Dendritic cell treated with granulocyte-macrophage colony-stimulating factor and Interleukin-4, amounts not matched to agents 40 ng/mL and 50 ng/mL, for 4 days (primary cell): Measurements from ENCODE around the gene HOXC5.

Source experiments
- H3K27ac Mint-ChIP-seq: one replicate; pipeline ENCODE4 v1.8.0; 2022; ENCODE audit warnings: mild to moderate bottlenecking, mixed read lengths
- H3K27me3 Mint-ChIP-seq: one replicate; pipeline ENCODE4 v1.8.0; 2022; ENCODE audit warnings: mild to moderate bottlenecking, mixed read lengths
- H3K36me3 Mint-ChIP-seq: one replicate; pipeline ENCODE4 v1.8.0; 2022; ENCODE audit warnings: low read depth, mixed read lengths
- H3K4me1 Mint-ChIP-seq: one replicate; pipeline ENCODE4 v1.8.0; 2022; ENCODE audit warnings: low read depth, mixed read lengths
- H3K4me3 Mint-ChIP-seq: one replicate; pipeline ENCODE4 v1.8.0; 2022; ENCODE audit warnings: mild to moderate bottlenecking, moderate library complexity, mixed read lengths
- H3K9me3 Mint-ChIP-seq: one replicate; pipeline ENCODE4 v1.8.0; 2022; ENCODE audit warnings: mixed read lengths
- intact Hi-C: fragments of 100-400 bp; cut with micrococcal nuclease; formaldehyde crosslinking; loops from one replicate; pipeline ENCODE4 v1.15.0; 2022

Gene HOXC5

GRCh38 chr12:53992377-53992889 lies 40.4 kb upstream of the HOXC5 start:
- H3K4me1 Mint-ChIP-seq, result peaks cover 47% of the 10 kb centered on the region
- intact Hi-C loops, result no loop called here
- H3K9me3 Mint-ChIP-seq, result no peaks in the 10 kb centered on the region
- peaks cover 98% of the 10 kb centered on the region for H3K27me3 Mint-ChIP-seq
- no peak overlapping the region for H3K27ac Mint-ChIP-seq
- no peaks in the 10 kb centered on the region for H3K36me3 Mint-ChIP-seq
- no peak overlapping the region for H3K4me3 Mint-ChIP-seq

GRCh38 chr12:53993162-53994008 lies 39.5 kb upstream of the HOXC5 start:
- Mint-ChIP-seq H3K4me1 (peaks cover 52% of the 10 kb centered on the region), H3K27ac (no peak overlapping the region), H3K27me3 (peaks cover 98% of the 10 kb centered on the region), H3K9me3 (no peaks in the 10 kb centered on the region), H3K4me3 (no peak overlapping the region), H3K36me3 (no peaks in the 10 kb centered on the region)
- intact Hi-C loops, result no loop called here

DNA sequence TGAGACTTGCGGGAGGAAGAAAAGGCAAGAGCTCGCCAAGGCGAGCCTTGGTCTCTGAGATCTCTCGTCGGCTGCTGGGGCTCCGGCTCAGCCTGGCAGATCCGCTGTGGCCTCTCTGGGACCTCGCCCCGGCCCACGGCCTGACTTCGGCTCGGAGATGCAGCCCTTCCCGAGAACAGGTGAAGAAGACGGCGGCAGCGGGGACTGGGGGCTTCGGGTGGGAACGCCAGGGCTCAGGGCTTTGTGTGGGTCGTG lies 38.9 kb upstream of the HOXC5 start:
- intact Hi-C loops, result no loop called here
- Mint-ChIP-seq H3K9me3 (no peaks in the 10 kb centered on the region), H3K27me3 (peaks cover 98% of the 10 kb centered on the region), H3K27ac (no peak overlapping the region), H3K36me3 (no peaks in the 10 kb centered on the region), H3K4me3 (no peak overlapping the region), H3K4me1 (peaks cover 50% of the 10 kb centered on the region)

DNA sequence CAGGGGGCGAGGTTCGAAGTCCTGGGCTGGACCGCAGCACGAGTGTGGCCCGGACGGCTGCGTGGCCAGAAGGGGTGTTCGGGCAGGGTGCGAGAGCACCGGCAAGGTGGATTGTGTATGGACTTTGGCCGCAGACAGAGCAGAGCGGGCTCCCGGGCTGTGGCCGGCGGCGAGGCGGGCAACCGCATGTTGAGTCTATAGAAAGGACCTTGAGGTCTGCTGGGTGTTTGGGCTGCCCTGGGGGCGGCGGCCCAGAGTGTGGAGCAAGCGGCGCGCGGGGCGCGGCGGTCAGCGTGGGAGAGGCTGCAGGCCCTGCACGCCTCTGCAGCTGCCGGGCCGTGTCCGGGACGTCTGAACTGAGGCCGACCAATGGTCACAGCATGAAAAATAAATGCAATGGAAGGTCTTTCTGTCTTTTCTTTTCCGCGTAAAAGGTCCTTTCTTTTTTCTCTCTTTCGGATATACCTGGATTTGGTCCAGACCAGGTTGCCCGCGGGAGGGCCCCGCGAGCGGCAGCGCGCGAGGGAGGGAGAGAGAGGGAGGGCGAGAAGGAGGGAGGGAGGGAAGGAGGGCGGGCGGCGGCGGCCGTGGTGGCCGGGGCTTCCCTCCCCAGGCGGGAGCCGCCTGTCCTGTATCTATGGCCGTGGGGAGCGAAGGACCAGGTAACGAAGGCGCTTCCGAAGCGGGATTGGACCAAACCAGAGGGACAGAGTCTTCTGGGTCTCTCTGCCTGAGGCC lies 38.4 kb upstream of the HOXC5 start:
- intact Hi-C loops, result no loop called here
- no peaks in the 10 kb centered on the region for H3K36me3 Mint-ChIP-seq
- peak overlapping the region; percentile 2 for H3K4me3 Mint-ChIP-seq
- H3K27ac Mint-ChIP-seq, result no peak overlapping the region
- H3K9me3 Mint-ChIP-seq, result no peaks in the 10 kb centered on the region
- peaks cover 45% of the 10 kb centered on the region for H3K4me1 Mint-ChIP-seq
- peaks cover 97% of the 10 kb centered on the region for H3K27me3 Mint-ChIP-seq

- intact Hi-C loops, result no loop called here
- H3K4me3 Mint-ChIP-seq, result peak overlapping the region; percentile 2
- peaks cover 43% of the 10 kb centered on the region for H3K4me1 Mint-ChIP-seq
- no peaks in the 10 kb centered on the region for H3K9me3 Mint-ChIP-seq
- H3K27ac Mint-ChIP-seq, result no peak overlapping the region
- H3K27me3 Mint-ChIP-seq, result peaks cover 97% of the 10 kb centered on the region
- no peaks in the 10 kb centered on the region for H3K36me3 Mint-ChIP-seq
Observed at GRCh38 chr12:53995002-53995377, 37.9 kb upstream of the HOXC5 start.

- H3K4me1 Mint-ChIP-seq, result peaks cover 49% of the 10 kb centered on the region
- intact Hi-C loops, result no loop called here
- H3K9me3 Mint-ChIP-seq, result no peaks in the 10 kb centered on the region
- H3K4me3 Mint-ChIP-seq, result peak overlapping the region; percentile 80
- peak overlapping the region; percentile 53 for H3K27ac Mint-ChIP-seq
- no peaks in the 10 kb centered on the region for H3K36me3 Mint-ChIP-seq
- peaks cover 97% of the 10 kb centered on the region for H3K27me3 Mint-ChIP-seq
Observed at GRCh38 chr12:53995378-53996239, 37.2 kb upstream of the HOXC5 start.

GRCh38 chr12:53996240-53997203 lies 36.3 kb upstream of the HOXC5 start:
- H3K4me3 Mint-ChIP-seq, result peak overlapping the region; percentile 80
- peaks cover 49% of the 10 kb centered on the region for H3K4me1 Mint-ChIP-seq
- intact Hi-C loops, result no loop called here
- H3K27ac Mint-ChIP-seq, result peak overlapping the region; percentile 53
- peaks cover 97% of the 10 kb centered on the region for H3K27me3 Mint-ChIP-seq
- no peaks in the 10 kb centered on the region for H3K9me3 Mint-ChIP-seq
- no peaks in the 10 kb centered on the region for H3K36me3 Mint-ChIP-seq

DNA sequence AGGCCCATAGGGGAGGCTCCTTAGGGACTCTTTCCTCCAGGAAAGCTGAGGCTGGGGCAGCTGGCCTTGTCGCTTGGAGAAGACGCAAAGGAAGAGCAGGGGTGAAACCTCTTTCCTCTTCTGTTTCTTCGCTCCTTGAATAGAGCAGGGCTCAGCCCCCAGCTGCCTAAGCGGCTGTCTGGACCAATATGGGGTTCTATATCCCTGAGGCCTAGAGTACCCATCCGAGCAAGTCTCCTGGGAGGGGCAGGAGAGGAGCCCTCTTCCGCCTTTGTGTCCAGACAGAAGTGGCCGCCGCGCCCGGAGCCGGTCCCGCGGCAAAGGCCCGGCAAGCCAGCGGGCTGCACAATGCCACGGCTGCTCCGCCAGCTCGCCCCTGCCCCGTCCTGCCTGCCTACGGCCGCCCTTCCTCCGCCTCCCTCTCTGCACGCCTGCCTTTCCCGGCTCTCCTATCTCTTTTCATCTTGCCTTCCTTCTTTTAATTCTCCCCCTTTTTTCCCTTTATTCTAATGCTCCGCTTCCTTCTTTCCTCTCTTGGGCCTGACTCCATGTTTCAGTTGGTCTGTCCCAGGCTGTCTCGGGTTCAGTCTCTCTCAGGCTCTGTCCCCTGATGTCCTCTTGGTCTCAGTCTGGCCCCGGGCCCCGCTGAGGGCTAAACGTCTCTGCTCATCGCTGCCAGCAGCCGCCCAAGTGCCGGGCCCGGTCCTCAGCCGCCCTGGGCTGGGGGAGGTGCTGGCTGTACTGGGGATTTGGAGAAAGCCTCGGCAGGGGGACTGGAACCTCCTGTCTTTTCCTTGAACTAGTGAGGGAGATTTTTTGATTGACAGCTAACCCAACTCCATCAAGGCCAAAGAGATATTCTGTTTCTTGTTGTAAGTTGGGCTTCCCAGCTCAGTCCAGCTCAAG lies 35.4 kb upstream of the HOXC5 start:
- Mint-ChIP-seq H3K4me1 (peaks cover 49% of the 10 kb centered on the region), H3K36me3 (no peaks in the 10 kb centered on the region), H3K27ac (no peak overlapping the region), H3K27me3 (peaks cover 97% of the 10 kb centered on the region), H3K9me3 (no peaks in the 10 kb centered on the region), H3K4me3 (no peak overlapping the region)
- intact Hi-C loops, result no loop called here

DNA sequence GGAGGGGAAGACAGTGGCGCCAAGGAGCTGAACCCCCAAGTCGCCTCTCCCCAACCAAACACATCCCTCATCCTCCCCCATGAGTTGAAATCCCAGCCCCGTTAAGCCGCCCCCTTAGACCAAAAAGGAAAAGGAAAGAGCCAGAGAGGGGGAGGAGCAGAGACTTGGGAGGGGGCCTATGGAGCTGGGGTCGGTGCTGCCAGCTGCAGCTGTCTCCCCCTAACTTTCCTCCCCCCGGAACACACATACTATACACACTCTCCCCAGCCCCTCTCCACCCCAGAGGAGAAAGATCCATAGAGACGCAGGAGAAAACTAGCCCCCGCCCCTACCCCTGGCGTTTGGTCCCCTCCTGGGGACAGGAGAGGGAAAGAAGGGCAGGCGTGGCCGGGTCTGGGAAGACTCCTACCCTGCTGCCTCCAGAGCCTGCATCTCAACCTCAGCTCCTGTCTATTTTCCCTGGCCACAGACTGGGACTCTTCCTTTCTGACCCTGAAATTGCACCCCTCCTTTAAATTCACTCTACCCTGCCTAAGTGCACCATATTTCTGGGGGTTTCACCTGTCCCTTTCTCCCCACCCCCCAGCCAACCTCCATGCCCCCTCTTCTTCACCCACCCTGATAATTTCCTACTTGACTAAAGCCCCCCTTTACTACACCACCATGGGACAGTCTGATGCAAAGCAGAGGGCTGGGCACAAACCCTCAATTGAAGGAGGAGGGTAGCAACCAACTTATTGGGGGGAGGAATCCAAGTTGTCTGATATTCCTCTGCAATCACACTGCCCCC lies 34.5 kb upstream of the HOXC5 start:
- H3K4me3 Mint-ChIP-seq, result no peak overlapping the region
- H3K27ac Mint-ChIP-seq, result no peak overlapping the region
- no peaks in the 10 kb centered on the region for H3K9me3 Mint-ChIP-seq
- H3K4me1 Mint-ChIP-seq, result peaks cover 49% of the 10 kb centered on the region
- H3K27me3 Mint-ChIP-seq, result peaks cover 99% of the 10 kb centered on the region
- no peaks in the 10 kb centered on the region for H3K36me3 Mint-ChIP-seq
- intact Hi-C loops, result no loop called here

GRCh38 chr12:53998900-53999236 lies 34.0 kb upstream of the HOXC5 start:
- Mint-ChIP-seq H3K27ac (no peak overlapping the region), H3K9me3 (no peaks in the 10 kb centered on the region), H3K36me3 (no peaks in the 10 kb centered on the region)

GRCh38 chr12:53999559-54000115 lies 33.2 kb upstream of the HOXC5 start:
- H3K4me1 Mint-ChIP-seq, result peaks cover 40% of the 10 kb centered on the region
- no peaks in the 10 kb centered on the region for H3K36me3 Mint-ChIP-seq
- H3K4me3 Mint-ChIP-seq, result peak overlapping the region; percentile 20
- no peak overlapping the region for H3K27ac Mint-ChIP-seq
- peaks cover 98% of the 10 kb centered on the region for H3K27me3 Mint-ChIP-seq
- intact Hi-C loops, result no loop called here
- H3K9me3 Mint-ChIP-seq, result no peaks in the 10 kb centered on the region

More at GRCh38 chr12:53998900-53999236, 34.0 kb upstream of the HOXC5 start:
- Mint-ChIP-seq H3K27me3 (peaks cover 98% of the 10 kb centered on the region), H3K4me1 (peaks cover 47% of the 10 kb centered on the region), H3K4me3 (no peak overlapping the region)
- intact Hi-C loops, result no loop called here
